K562 (cell line): ENCODE measurements around the gene PBX4. TPM values are rescaled to one million over a fixed set of nuclear protein-coding genes. Genes with fewer than 3 reads are reported as not detected.

Experiments used
- ATAC-seq: fragments of 200-7000 bp; cut with Tn5 transposase; 3 replicates; pipeline ENCODE4 v1.9.1; 2020; ENCODE audit warnings: moderate library complexity
- BruUV-seq: library from RNA; stranded (reverse); fragments of 400-500 nt; replicated peaks from 2 replicates; lab custom pipeline; 2021; lab: Mats Ljungman, UMichigan
- CTCF ChIA-PET: fragments of 300-600 bp; formaldehyde crosslinking; extraction: SDS; loops from one replicate; lab custom pipeline; 2021; ENCODE audit warnings: low intra/inter-chr PET ratio; lab: Yijun Ruan, JAX
- POLR2A ChIA-PET: fragments of 300-600, 350-650 bp; sonication (Branson Sonifier 250); formaldehyde crosslinking; extraction: SDS; loops from one replicate; lab custom pipeline; 2021; ENCODE audit warnings: antibody characterized with exemption, inconsistent platforms; lab: Yijun Ruan, JAX
- DNase-seq, 4 experiments: peaks; one replicate each; pipeline versions ENCODE4 v3.0.0 to v3.0.0-alpha.2; 2011 to 2018; ENCODE audit warnings: low spot score in 3 of 4, mixed read lengths in 3 of 4; ENCODE audit errors: extremely low read depth in 1 of 4
- FAIRE-seq: peaks from 2 replicates; lab custom pipeline; 2011; peaks lifted over from hg19 to GRCh38; lab: Jason Lieb, UNC
- H2AFZ ChIP-seq: 2 replicates; pipeline ENCODE4 v1.6.0; 2011; ENCODE audit warnings: low read depth, low read length, control low read depth, inconsistent platforms
- H3K27ac ChIP-seq: fragments of 200-600 bp; 3 replicates; pipeline ENCODE4 v1.8.0; 2011; ENCODE audit warnings: low read depth, mild to moderate bottlenecking, control low read depth, inconsistent platforms, low read length, moderate library complexity, mixed read lengths; ENCODE audit errors: extremely low read depth
- H3K27me3 ChIP-seq, 2 experiments: fragments of 300-600 bp in 1 of 2; 2 replicates in 1 of 2; 3 replicates in 1 of 2; pipeline versions ENCODE4 v1.6.0 to v1.8.0; 2011; ENCODE audit warnings: inconsistent platforms in 2 of 2, low read length in 2 of 2, mild to moderate bottlenecking in 1 of 2, mixed read lengths in 1 of 2, moderate library complexity in 1 of 2; ENCODE audit not compliant: control insufficient read depth in 2 of 2, insufficient read depth in 2 of 2
- H3K36me3 ChIP-seq: fragments of 300-600 bp; 3 replicates; pipeline ENCODE4 v1.8.0; 2011; ENCODE audit warnings: mild to moderate bottlenecking, low read length, inconsistent platforms; ENCODE audit not compliant: control insufficient read depth, insufficient read depth
- H3K4me1 ChIP-seq, 2 experiments: fragments of 200-600 bp in 1 of 2; replicated peaks in 1 of 2; 2 replicates in 1 of 2; 3 replicates in 1 of 2; pipeline versions ENCODE4 v1.5.1 to v1.8.0; 2011; ENCODE audit warnings: inconsistent platforms in 2 of 2, low read length in 2 of 2, mild to moderate bottlenecking in 1 of 2, mixed read lengths in 1 of 2, moderate library complexity in 1 of 2; ENCODE audit not compliant: control insufficient read depth in 2 of 2, insufficient read depth in 2 of 2
- H3K4me2 ChIP-seq: 2 replicates; pipeline ENCODE4 v1.6.1; 2011; ENCODE audit warnings: low read length, control low read depth, inconsistent platforms, mixed read lengths; ENCODE audit not compliant: insufficient read depth
- H3K4me3 ChIP-seq: fragments of 200-600 bp; sonication (generic), shearing (Covaris generic); 2 replicates; pipeline ENCODE4 v1.5.1; 2016; ENCODE audit warnings: control low read depth, inconsistent platforms
- H3K79me2 ChIP-seq: fragments of 200-600 bp; 3 replicates; pipeline ENCODE4 v1.8.0; 2011; ENCODE audit warnings: low read length, inconsistent platforms; ENCODE audit not compliant: control insufficient read depth, insufficient read depth
- H3K9ac ChIP-seq, 2 experiments: 2 replicates each; pipeline versions ENCODE4 v1.6.0 to v1.6.1; 2011; ENCODE audit warnings: low read depth in 2 of 2, low read length in 2 of 2, control low read depth in 1 of 2, inconsistent platforms in 1 of 2, mild to moderate bottlenecking in 1 of 2, mixed read lengths in 1 of 2; ENCODE audit not compliant: insufficient read depth in 1 of 2
- H3K9me1 ChIP-seq: one replicate; pipeline ENCODE4 v1.6.0; 2011; ENCODE audit warnings: inconsistent platforms, mild to moderate bottlenecking, low read length, moderate library complexity; ENCODE audit not compliant: control insufficient read depth, insufficient read depth
- H3K9me3 ChIP-seq: replicated peaks from 2 replicates; pipeline ENCODE4 v1.5.1; 2011; ENCODE audit warnings: low read depth, low read length, inconsistent platforms; ENCODE audit not compliant: control insufficient read depth, insufficient read depth
- H4K20me1 ChIP-seq: replicated peaks from 2 replicates; pipeline ENCODE4 v1.6.1; 2011; ENCODE audit warnings: low read length, inconsistent platforms, mixed read lengths; ENCODE audit not compliant: control insufficient read depth, insufficient read depth
- DIDO1 ChIP-seq: fragments of 450-650 bp; IDR thresholded peaks from 2 replicates; pipeline ENCODE4 v1.6.1; 2016; ENCODE audit warnings: low read depth, missing biosample characterization, missing genetic modification characterization
- ELF1 ChIP-seq: fragments of 200-800 bp; sonication (Bioruptor generic); IDR thresholded peaks from 2 replicates; pipeline ENCODE4 v1.6.1; 2016; ENCODE audit warnings: missing genetic modification characterization, missing compliant biosample characterization
- HBP1 ChIP-seq: fragments of 450-650 bp; formaldehyde crosslinking; IDR thresholded peaks from 2 replicates; pipeline ENCODE4 v1.4.0; 2022; ENCODE audit warnings: missing genetic modification characterization
- NR1H2 ChIP-seq: sonication (generic); formaldehyde crosslinking; IDR thresholded peaks from 2 replicates; pipeline ENCODE4 v1.4.0; 2020; ENCODE audit warnings: mild to moderate bottlenecking, missing genetic modification reagents
- PHB2 ChIP-seq: fragments of 450-650 bp; IDR thresholded peaks from 2 replicates; pipeline ENCODE4 v1.6.1; 2017; ENCODE audit warnings: low read depth
- SRSF3 ChIP-seq: fragments of 200-400 bp; formaldehyde crosslinking; IDR thresholded peaks from 2 replicates; pipeline ENCODE4 v1.6.1; 2016; ENCODE audit warnings: mild to moderate bottlenecking, low read length, moderate library complexity; ENCODE audit not compliant: insufficient read depth
- ZNF165 ChIP-seq: fragments of 250-450 bp; sonication (Bioruptor Pico); IDR thresholded peaks from 2 replicates; pipeline ENCODE4 v1.4.0; 2020; ENCODE audit warnings: borderline replicate concordance
- ZNF655 ChIP-seq: fragments of 250-450 bp; sonication (Bioruptor Pico); IDR thresholded peaks from 2 replicates; pipeline ENCODE4 v1.5.0; 2021
- WGBS: fragments of 100-300 bp; shearing (Covaris generic); methylation state at CpG from one replicate; pipeline ENCODE4 v1.1.6; 2016; ENCODE audit warnings: low coverage, mixed read lengths; ENCODE audit not compliant: insufficient coverage; ENCODE audit errors: missing lambda C conversion rate; 5-methylcytosine and 5-hydroxymethylcytosine counted together
- in situ Hi-C: fragments of 300-500 bp; cut with MboI; formaldehyde crosslinking; loops from 4 replicates; pipeline ENCODE4 v1.15.0; 2018; ENCODE audit warnings: inconsistent platforms, mixed read lengths
- intact Hi-C: fragments of 100-400 bp; cut with micrococcal nuclease; formaldehyde crosslinking; loops from 2 replicates; pipeline ENCODE4 v1.14.2; 2022
- polyA plus RNA-seq, 8 experiments: library from polyadenylated mRNA; depleted of rRNA in 4 of 8; stranded (reverse) in 5 of 8; unstranded in 3 of 8; fragments of >200 nt; fragmentation: Nextera tagmentation in 2 of 8; fragmentation: Illumina TruSeq in 1 of 8; extraction: Ambion mirVana in 2 of 8; extraction: Trizol in 1 of 8; gene quantifications; 2 replicates each; pipeline versions ENCODE4 v1.2.1 to v1.2.3, GENCODE V29; 2011 to 2014; ENCODE audit warnings: inconsistent platforms in 1 of 8, missing spikeins in 1 of 8
- total RNA-seq, 7 experiments: library from RNA; depleted of rRNA in 6 of 7; stranded (reverse); fragments of >200 nt in 6 of 7; fragmentation: Illumina TruSeq in 2 of 7; extraction: Trizol in 2 of 7; gene quantifications; 2 replicates each; pipeline versions ENCODE4 v1.2.1 to v1.2.3, GENCODE V29; 2011 to 2021; ENCODE audit warnings: low replicate concordance in 1 of 7
- TF ChIP-seq, protein P1 (sequence below): fragments of 450-650 bp; IDR thresholded peaks from 2 replicates; pipeline ENCODE4 v1.6.1; 2016; ENCODE audit warnings: missing biosample characterization, missing genetic modification characterization
- TF ChIP-seq, protein P2 (sequence below): fragments of 450-650 bp; formaldehyde crosslinking; IDR thresholded peaks from 2 replicates; pipeline ENCODE4 v1.4.0; 2020; ENCODE audit warnings: mild to moderate bottlenecking, moderate library complexity

The PBX4 gene
- total and polyA plus RNA-seq, 9 of the 15 experiments (the other 6 are each of a cell fraction or from before 2014, with no cell fraction given), result 0.11 to 3.8 (median 1.6) TPM; not detected in 1

GRCh38 chr19:19628501-19629134, 10.1 kb upstream of the PBX4 start:
- no peak for DNase-seq
- intact Hi-C loops, result no loop called here

More at GRCh38 chr19:19628501-19629134, 10.1 kb upstream of the PBX4 start:
- Histone ChIP-seq H3K4me1 (peaks cover 2 to 20% of the 10 kb centered on the region in 2 experiments; a peak in 4 of 5 replicates), H3K36me3 (peaks cover 13% of the 10 kb centered on the region; the same call in 2 of the 3 replicates), H3K27ac (no peak overlapping the region), H2AFZ (no peak overlapping the region), H3K4me3 (no peak overlapping the region), H3K79me2 (no peaks in the 10 kb centered on the region), H3K27me3 (no peaks in the 10 kb centered on the region; a peak in 1 of 5 replicates), H3K9ac (no peak overlapping the region), H3K9me1 (no peaks in the 10 kb centered on the region), H4K20me1 (no peaks in the 10 kb centered on the region), H3K4me2 (no peak overlapping the region)
- POLR2A ChIA-PET, result no interaction called here
- no TSS peak for BruUV-seq
- in situ Hi-C loops, result loop anchor here (25.0 kb wide), 1 partner anchor 91 kb away; the partner anchor contains the start of genes CILP2 and YJEFN3
- FAIRE-seq (no peak), ATAC-seq (no peak)
- CTCF ChIA-PET, result no interaction called here
- WGBS, result over 99% methylated on average over 30 of the region's 51 CpGs
- TF ChIP-seq HBP1, result no peak
- TF ChIP-seq DIDO1, result no peak
- TF ChIP-seq, protein P1, sequence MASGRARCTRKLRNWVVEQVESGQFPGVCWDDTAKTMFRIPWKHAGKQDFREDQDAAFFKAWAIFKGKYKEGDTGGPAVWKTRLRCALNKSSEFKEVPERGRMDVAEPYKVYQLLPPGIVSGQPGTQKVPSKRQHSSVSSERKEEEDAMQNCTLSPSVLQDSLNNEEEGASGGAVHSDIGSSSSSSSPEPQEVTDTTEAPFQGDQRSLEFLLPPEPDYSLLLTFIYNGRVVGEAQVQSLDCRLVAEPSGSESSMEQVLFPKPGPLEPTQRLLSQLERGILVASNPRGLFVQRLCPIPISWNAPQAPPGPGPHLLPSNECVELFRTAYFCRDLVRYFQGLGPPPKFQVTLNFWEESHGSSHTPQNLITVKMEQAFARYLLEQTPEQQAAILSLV (tag), result no peak
- TF ChIP-seq SRSF3, result no peak
- no peak for TF ChIP-seq ELF1 (tag)
- no peak for TF ChIP-seq NR1H2 (CRISPR knock-in tag)
- TF ChIP-seq, protein P2, sequence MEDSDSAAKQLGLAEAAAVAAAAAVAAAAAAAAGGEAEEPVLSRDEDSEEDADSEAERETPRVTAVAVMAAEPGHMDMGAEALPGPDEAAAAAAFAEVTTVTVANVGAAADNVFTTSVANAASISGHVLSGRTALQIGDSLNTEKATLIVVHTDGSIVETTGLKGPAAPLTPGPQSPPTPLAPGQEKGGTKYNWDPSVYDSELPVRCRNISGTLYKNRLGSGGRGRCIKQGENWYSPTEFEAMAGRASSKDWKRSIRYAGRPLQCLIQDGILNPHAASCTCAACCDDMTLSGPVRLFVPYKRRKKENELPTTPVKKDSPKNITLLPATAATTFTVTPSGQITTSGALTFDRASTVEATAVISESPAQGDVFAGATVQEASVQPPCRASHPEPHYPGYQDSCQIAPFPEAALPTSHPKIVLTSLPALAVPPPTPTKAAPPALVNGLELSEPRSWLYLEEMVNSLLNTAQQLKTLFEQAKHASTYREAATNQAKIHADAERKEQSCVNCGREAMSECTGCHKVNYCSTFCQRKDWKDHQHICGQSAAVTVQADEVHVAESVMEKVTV (CRISPR knock-in tag), result no peak
- no peak for TF ChIP-seq ZNF165 (CRISPR knock-in tag)
- TF ChIP-seq PHB2, result no peak
- no peak for TF ChIP-seq ZNF655
- TF ChIP-seq, all 486 proteins: peak for 0
- H3K9me3 ChIP-seq, result no peaks in the 10 kb centered on the region
